Sigmoid colon (tissue), 4 donors: Measurements from ENCODE around the gene KCNIP4.

ENCODE experiments used
- POLR2A ChIP-seq, 2 donors: fragments of 450-650 bp; IDR thresholded peaks; one replicate each; pipeline ENCODE4 v1.6.1; 2016; ENCODE audit warnings: antibody characterized with exemption in 2 of 2, mild to moderate bottlenecking in 2 of 2, moderate library complexity in 2 of 2
- POLR2AphosphoS5 ChIP-seq, 4 donors: sonication (generic); formaldehyde crosslinking; IDR thresholded peaks; one replicate each; pipeline ENCODE4 v1.6.1; 2017; ENCODE audit warnings: antibody characterized with exemption in 4 of 4
- TF ChIP-seq, protein P1 (sequence below), 4 experiments: fragments of 450-650 bp in 3 of 4; fragments of 200-600 bp in 1 of 4; IDR thresholded peaks; one replicate each; pipeline ENCODE4 v1.5.1; 2016 to 2019; ENCODE audit warnings: antibody characterized with exemption in 4 of 4, mild to moderate bottlenecking in 3 of 4, moderate library complexity in 2 of 4

DNA sequence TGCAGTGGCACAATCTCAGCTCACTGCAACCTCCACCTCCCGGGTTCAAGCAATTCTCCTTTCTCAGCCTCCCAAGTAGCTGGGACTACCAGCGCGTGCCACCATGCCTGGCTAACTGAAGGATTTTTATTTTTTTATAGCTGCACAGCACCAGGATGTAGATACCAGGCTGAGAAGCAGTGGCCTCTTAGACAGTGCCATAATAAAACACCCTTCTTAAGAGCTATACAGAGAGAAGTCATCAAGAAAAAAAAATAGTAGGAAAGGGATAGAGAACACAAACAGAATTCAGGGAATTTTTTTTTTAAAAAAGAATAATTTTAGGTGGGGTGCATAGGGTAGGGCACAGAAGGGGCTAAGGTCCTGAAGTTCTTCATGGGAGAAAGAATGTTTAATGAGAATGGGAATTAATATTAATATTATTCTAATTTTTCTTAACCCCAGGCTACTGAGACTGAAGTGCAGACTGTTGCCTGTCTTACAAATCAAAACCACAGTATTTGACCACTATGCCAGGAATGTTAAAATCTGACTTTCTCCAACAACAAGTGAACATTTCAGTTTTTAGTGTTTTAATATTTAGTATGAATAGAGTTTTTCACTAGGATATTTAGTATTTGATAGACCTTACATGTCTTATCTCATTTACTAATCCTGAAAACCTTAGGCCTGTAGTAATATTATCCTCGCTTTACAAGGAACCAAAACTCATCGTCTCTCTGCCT, 146.7 kb downstream of the KCNIP4 start:
- TF ChIP-seq POLR2A (IDR thresholded peaks at IDR 0.05) = no peak
- TF ChIP-seq, protein P1, sequence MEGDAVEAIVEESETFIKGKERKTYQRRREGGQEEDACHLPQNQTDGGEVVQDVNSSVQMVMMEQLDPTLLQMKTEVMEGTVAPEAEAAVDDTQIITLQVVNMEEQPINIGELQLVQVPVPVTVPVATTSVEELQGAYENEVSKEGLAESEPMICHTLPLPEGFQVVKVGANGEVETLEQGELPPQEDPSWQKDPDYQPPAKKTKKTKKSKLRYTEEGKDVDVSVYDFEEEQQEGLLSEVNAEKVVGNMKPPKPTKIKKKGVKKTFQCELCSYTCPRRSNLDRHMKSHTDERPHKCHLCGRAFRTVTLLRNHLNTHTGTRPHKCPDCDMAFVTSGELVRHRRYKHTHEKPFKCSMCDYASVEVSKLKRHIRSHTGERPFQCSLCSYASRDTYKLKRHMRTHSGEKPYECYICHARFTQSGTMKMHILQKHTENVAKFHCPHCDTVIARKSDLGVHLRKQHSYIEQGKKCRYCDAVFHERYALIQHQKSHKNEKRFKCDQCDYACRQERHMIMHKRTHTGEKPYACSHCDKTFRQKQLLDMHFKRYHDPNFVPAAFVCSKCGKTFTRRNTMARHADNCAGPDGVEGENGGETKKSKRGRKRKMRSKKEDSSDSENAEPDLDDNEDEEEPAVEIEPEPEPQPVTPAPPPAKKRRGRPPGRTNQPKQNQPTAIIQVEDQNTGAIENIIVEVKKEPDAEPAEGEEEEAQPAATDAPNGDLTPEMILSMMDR (IDR thresholded peaks at IDR 0.05) = no peak
- no peak for TF ChIP-seq POLR2AphosphoS5 (IDR thresholded peaks at IDR 0.05)
